IMR-90 (cell line): ENCODE measurements around the gene ZBTB48. TPM values are rescaled to one million over a fixed set of nuclear protein-coding genes. Genes with fewer than 3 reads are reported as not detected.
A peak's percentile ranks its signal among the peaks of the same experiment; 100 is the strongest.

ENCODE experiments used
- ATAC-seq: fragments of 200-7000 bp; cut with Tn5 transposase; 2 replicates; pipeline ENCODE4 v1.9.1; 2020; ENCODE audit warnings: low read depth, mild to moderate bottlenecking, moderate library complexity
- BruUV-seq: library from RNA; stranded (reverse); fragments of 400-500 nt; replicated peaks from 2 replicates; lab custom pipeline; 2021; lab: Mats Ljungman, UMichigan
- CTCF ChIA-PET: fragments of 300-600 bp; formaldehyde crosslinking; extraction: SDS; loops from one replicate; lab custom pipeline; 2021; ENCODE audit warnings: antibody characterized with exemption; lab: Yijun Ruan, JAX
- POLR2A ChIA-PET: fragments of 300-600 bp; sonication (Branson Sonifier 250); formaldehyde crosslinking; loops from one replicate; lab custom pipeline; 2022; ENCODE audit warnings: antibody characterized with exemption; ENCODE audit not compliant: unreplicated experiment; lab: Charles Lee
- DNase-seq: peaks from one replicate; pipeline ENCODE4 v3.0.0; 2013
- H2AFZ ChIP-seq: replicated peaks from 2 replicates; pipeline ENCODE3; 2013; ENCODE audit warnings: low read length, mild to moderate bottlenecking; ENCODE audit not compliant: poor library complexity
- H2AK5ac ChIP-seq: 2 replicates; pipeline ENCODE4 v1.6.1; 2013; ENCODE audit warnings: low read depth, low read length, inconsistent platforms
- H2AK9ac ChIP-seq: replicated peaks from 2 replicates; pipeline ENCODE3; 2013; ENCODE audit warnings: mild to moderate bottlenecking, low read depth, low read length, moderate library complexity; ENCODE audit not compliant: poor library complexity
- H2BK120ac ChIP-seq: 2 replicates; pipeline ENCODE4 v1.6.1; 2013; ENCODE audit warnings: low read depth, low read length, inconsistent platforms
- H2BK15ac ChIP-seq: 3 replicates; pipeline ENCODE4 v1.6.1; 2013; ENCODE audit warnings: low read depth, low read length, inconsistent platforms
- H2BK20ac ChIP-seq: 2 replicates; pipeline ENCODE4 v1.6.1; 2013; ENCODE audit warnings: low read depth, mild to moderate bottlenecking, inconsistent platforms, low read length, moderate library complexity
- H2BK5ac ChIP-seq: 2 replicates; pipeline ENCODE4 v1.6.1; 2013; ENCODE audit warnings: mild to moderate bottlenecking, low read depth, low read length, inconsistent platforms; ENCODE audit not compliant: poor library complexity, severe bottlenecking
- H3K14ac ChIP-seq: replicated peaks from 2 replicates; pipeline ENCODE4 v1.6.1; 2013; ENCODE audit warnings: low read depth, low read length, inconsistent platforms
- H3K18ac ChIP-seq: 2 replicates; pipeline ENCODE4 v1.6.1; 2013; ENCODE audit warnings: low read depth, low read length, control low read depth
- H3K23ac ChIP-seq: 2 replicates; pipeline ENCODE4 v1.6.1; 2013; ENCODE audit warnings: low read depth, low read length, inconsistent platforms
- H3K27ac ChIP-seq: 2 replicates; pipeline ENCODE4 v1.5.1; 2013; ENCODE audit warnings: mild to moderate bottlenecking, control low read depth, low read length; ENCODE audit not compliant: insufficient read depth
- H3K27me3 ChIP-seq: 2 replicates; pipeline ENCODE4 v1.6.1; 2013; ENCODE audit warnings: low read length; ENCODE audit not compliant: control insufficient read depth, insufficient read depth
- H3K36me3 ChIP-seq: 2 replicates; pipeline ENCODE4 v1.6.1; 2013; ENCODE audit warnings: low read length, mixed read lengths; ENCODE audit not compliant: control insufficient read depth, insufficient read depth
- H3K4ac ChIP-seq: 2 replicates; pipeline ENCODE4 v1.6.1; 2013; ENCODE audit warnings: low read depth, low read length, inconsistent platforms
- H3K4me1 ChIP-seq: 2 replicates; pipeline ENCODE4 v1.6.1; 2013; ENCODE audit warnings: low read length, mixed read lengths; ENCODE audit not compliant: control insufficient read depth, insufficient read depth
- H3K4me2 ChIP-seq: 2 replicates; pipeline ENCODE4 v1.6.1; 2013; ENCODE audit warnings: low read depth, mild to moderate bottlenecking, control low read depth, low read length, moderate library complexity
- H3K4me3 ChIP-seq: 2 replicates; pipeline ENCODE4 v1.5.1; 2013; ENCODE audit warnings: low read depth, mild to moderate bottlenecking, control low read depth, low read length, moderate library complexity; ENCODE audit not compliant: insufficient read depth
- H3K56ac ChIP-seq: 2 replicates; pipeline ENCODE4 v1.6.1; 2013; ENCODE audit warnings: low read length, inconsistent platforms; ENCODE audit not compliant: insufficient read depth; ENCODE audit errors: extremely low read depth
- H3K79me1 ChIP-seq, 2 experiments: 2 replicates each; pipeline ENCODE4 v1.6.1; 2013; ENCODE audit warnings: low read length in 2 of 2, inconsistent platforms in 1 of 2, low read depth in 1 of 2
- H3K9ac ChIP-seq: 2 replicates; pipeline ENCODE4 v1.6.1; 2013; ENCODE audit warnings: low read depth, low read length, control low read depth
- H3K9me1 ChIP-seq: 2 replicates; pipeline ENCODE4 v1.6.1; 2013; ENCODE audit warnings: low read length, inconsistent platforms; ENCODE audit not compliant: insufficient read depth
- H3K9me3 ChIP-seq: 2 replicates; pipeline ENCODE4 v1.6.1; 2013; ENCODE audit warnings: low read length; ENCODE audit not compliant: control insufficient read depth, insufficient read depth
- H4K20me1 ChIP-seq: 2 replicates; pipeline ENCODE4 v1.6.1; 2013; ENCODE audit warnings: low read length, inconsistent platforms; ENCODE audit not compliant: insufficient read depth
- H4K5ac ChIP-seq: 2 replicates; pipeline ENCODE4 v1.6.1; 2013; ENCODE audit warnings: mild to moderate bottlenecking, low read depth, low read length, control low read depth
- H4K8ac ChIP-seq, 2 experiments: 2 replicates each; pipeline ENCODE4 v1.6.1; 2013; ENCODE audit warnings: low read depth in 2 of 2, low read length in 2 of 2, control low read depth in 1 of 2, inconsistent platforms in 1 of 2
- H4K91ac ChIP-seq: 2 replicates; pipeline ENCODE4 v1.6.1; 2013; ENCODE audit warnings: low read depth, low read length, inconsistent platforms; ENCODE audit not compliant: insufficient read depth
- BHLHE40 ChIP-seq: fragments of 150-350 bp; IDR thresholded peaks from 2 replicates; pipeline ENCODE4 v1.6.1; 2016; ENCODE audit warnings: mild to moderate bottlenecking, low read depth, low read length
- CEBPB ChIP-seq: IDR thresholded peaks from 2 replicates; pipeline ENCODE4 v1.6.1; 2012; ENCODE audit warnings: low read depth, low read length, improper control_type of control experiment
- CHD1 ChIP-seq: IDR thresholded peaks from 2 replicates; pipeline ENCODE4 v1.6.1; 2012; ENCODE audit warnings: low read depth, low read length, improper control_type of control experiment
- MAFK ChIP-seq: IDR thresholded peaks from 2 replicates; pipeline ENCODE4 v1.6.1; 2012; ENCODE audit warnings: low read depth, low read length, improper control_type of control experiment
- MAZ ChIP-seq: IDR thresholded peaks from 2 replicates; pipeline ENCODE4 v1.6.1; 2012; ENCODE audit warnings: low read depth, mild to moderate bottlenecking, low read length, improper control_type of control experiment, moderate library complexity, borderline replicate concordance
- NFE2L2 ChIP-seq: fragments of 150-350 bp; IDR thresholded peaks from 2 replicates; pipeline ENCODE4 v1.6.1; 2016; ENCODE audit warnings: low read depth, mild to moderate bottlenecking, low read length
- POLR2A ChIP-seq: IDR thresholded peaks from 2 replicates; pipeline ENCODE4 v1.6.1; 2012; ENCODE audit warnings: mild to moderate bottlenecking, low read depth, low read length
- RAD21 ChIP-seq: IDR thresholded peaks from 2 replicates; pipeline ENCODE4 v1.6.1; 2012; ENCODE audit warnings: low read length, improper control_type of control experiment
- SMC3 ChIP-seq: fragments of 150-350 bp; IDR thresholded peaks from 2 replicates; pipeline ENCODE4 v1.6.1; 2016; ENCODE audit warnings: low read depth, mild to moderate bottlenecking, antibody characterized with exemption, low read length, moderate library complexity
- WGBS, 2 experiments: methylation state at CpG; one replicate each; pipeline versions ENCODE4 v1.1.5 to v1.1.7; 2013; ENCODE audit warnings: missing lambda C conversion rate in 2 of 2; ENCODE audit not compliant: insufficient read length in 1 of 2; ENCODE audit errors: extremely low coverage in 2 of 2; 5-methylcytosine and 5-hydroxymethylcytosine counted together
- dilution Hi-C: fragments of 300-500 bp; cut with HindIII; formaldehyde crosslinking; loops from one replicate; pipeline ENCODE4 v1.14.3; 2018; ENCODE audit warnings: low sequenced_read_pairs; ENCODE audit not compliant: unreplicated experiment
- in situ Hi-C: fragments of 300-500 bp; cut with MboI; formaldehyde crosslinking; loops from 3 replicates; pipeline ENCODE4 v1.14.3; 2019; ENCODE audit warnings: low sequenced_read_pairs, inconsistent platforms, mixed read lengths
- intact Hi-C: fragments of 100-400 bp; cut with micrococcal nuclease; formaldehyde crosslinking; loops from 2 replicates; pipeline ENCODE4 v1.10.0; 2022
- polyA plus RNA-seq, 3 experiments: library from polyadenylated mRNA; depleted of rRNA; stranded (reverse); fragments of >200 nt; gene quantifications; 2 replicates each; pipeline ENCODE4 v1.2.3, GENCODE V29; 2012; ENCODE audit warnings: low replicate concordance in 1 of 3
- total RNA-seq: library from RNA; depleted of rRNA; stranded (reverse); fragments of >200 nt; gene quantifications from 2 replicates; pipeline ENCODE4 v1.2.3, GENCODE V29; 2012
- TF ChIP-seq, protein P1 (sequence below): fragments of 150-350 bp; IDR thresholded peaks from 2 replicates; pipeline ENCODE4 v1.6.1; 2016; ENCODE audit warnings: low read depth, mild to moderate bottlenecking, low read length, moderate library complexity, borderline replicate concordance

The ZBTB48 gene
- total and polyA plus RNA-seq, 2 of the 4 experiments (the other 2 are of a cell fraction) = 9.3 to 17.5 TPM

DNA sequence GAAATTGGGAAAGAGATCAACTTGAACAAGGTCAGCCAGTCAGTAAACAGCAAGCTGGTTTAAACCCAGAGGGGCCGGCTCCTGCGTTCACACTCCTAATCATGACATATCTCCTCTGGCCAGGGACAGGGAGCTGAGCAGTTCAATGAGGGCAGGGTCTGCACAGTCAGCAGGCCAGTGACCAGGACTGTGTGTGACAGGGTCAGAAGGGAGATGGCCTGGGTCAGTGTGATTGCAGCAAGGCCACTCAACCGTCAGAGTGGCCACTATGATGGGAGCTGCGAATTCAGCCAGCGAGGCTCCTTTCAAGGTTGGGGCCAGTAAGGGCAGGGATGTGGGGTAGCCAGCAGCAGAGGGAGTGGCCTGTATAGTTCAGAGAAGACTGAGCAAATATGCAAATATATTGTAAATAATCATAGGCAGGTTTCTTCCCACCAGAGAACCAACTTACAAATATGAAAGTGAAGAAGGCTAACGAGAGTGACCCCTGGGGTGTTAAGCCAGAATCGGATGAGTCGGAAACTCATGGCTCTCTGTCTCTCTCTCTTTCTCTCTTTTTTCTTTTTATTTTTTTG, 45.5 kb upstream of the ZBTB48 start:
- no TSS peak for BruUV-seq
- no peak overlapping the region for H2BK15ac ChIP-seq

More for the DNA sequence above, 45.5 kb upstream of the ZBTB48 start:
- Histone ChIP-seq H3K4me2 (no peak overlapping the region), H2BK120ac (no peak overlapping the region), H2BK5ac (no peak overlapping the region), H3K14ac (no peak overlapping the region), H2AK5ac (no peak overlapping the region), H4K20me1 (peaks cover 18% of the 10 kb centered on the region), H4K8ac (no peak overlapping the region), H3K18ac (no peak overlapping the region), H3K4me3 (no peak overlapping the region), H3K4me1 (no peaks in the 10 kb centered on the region), H3K23ac (no peak overlapping the region), H2AFZ (no peak overlapping the region), H3K79me1 (peaks cover 13 to 18% of the 10 kb centered on the region in 2 experiments; a peak in 3 of 4 replicates), H3K9me3 (no peaks in the 10 kb centered on the region), H3K27me3 (no peaks in the 10 kb centered on the region), H3K36me3 (peaks cover 36% of the 10 kb centered on the region), H2BK20ac (no peak overlapping the region), H3K9me1 (peaks cover 7% of the 10 kb centered on the region; the same call in 1 of the 2 replicates), H3K56ac (peak overlapping the region; percentile 6; the same call in 1 of the 2 replicates), H4K5ac (no peak overlapping the region), H3K4ac (no peak overlapping the region; the same call in 1 of the 2 replicates), H3K27ac (no peak overlapping the region), H4K91ac (no peak overlapping the region), H2AK9ac (peak overlapping the region; percentile 50), H3K9ac (no peak overlapping the region)
- ATAC-seq (no peak), DNase-seq (no peak)
- ChIA-PET POLR2A (no interaction called here), CTCF (interaction anchor here (2.4 kb wide), 1 partner anchor 11 kb away, joined by 6 read pairs; no protein-coding TSS in a partner anchor)
- intact Hi-C loops = no loop called here
- in situ Hi-C loops = no loop called here
- no peak for TF ChIP-seq CEBPB
- no peak for TF ChIP-seq SMC3
- TF ChIP-seq POLR2A = no peak
- no peak for TF ChIP-seq MAFK
- TF ChIP-seq RAD21 = no peak
- TF ChIP-seq, protein P1, sequence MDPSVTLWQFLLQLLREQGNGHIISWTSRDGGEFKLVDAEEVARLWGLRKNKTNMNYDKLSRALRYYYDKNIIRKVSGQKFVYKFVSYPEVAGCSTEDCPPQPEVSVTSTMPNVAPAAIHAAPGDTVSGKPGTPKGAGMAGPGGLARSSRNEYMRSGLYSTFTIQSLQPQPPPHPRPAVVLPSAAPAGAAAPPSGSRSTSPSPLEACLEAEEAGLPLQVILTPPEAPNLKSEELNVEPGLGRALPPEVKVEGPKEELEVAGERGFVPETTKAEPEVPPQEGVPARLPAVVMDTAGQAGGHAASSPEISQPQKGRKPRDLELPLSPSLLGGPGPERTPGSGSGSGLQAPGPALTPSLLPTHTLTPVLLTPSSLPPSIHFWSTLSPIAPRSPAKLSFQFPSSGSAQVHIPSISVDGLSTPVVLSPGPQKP = no peak
- TF ChIP-seq CHD1 = no peak
- TF ChIP-seq BHLHE40 = no peak
- TF ChIP-seq NFE2L2 = no peak
- no peak for TF ChIP-seq MAZ
- dilution Hi-C loops = no loop called here
- 93% methylated on average over 3 of the region's 8 CpGs; no CpG with 5 or more reads in 1 of the 2 experiments for WGBS, 2 experiments
